ENCODE measurements around the gene MAD1L1. TPM values are rescaled to one million over a fixed set of nuclear protein-coding genes. Genes with fewer than 3 reads are reported as not detected.

The MAD1L1 gene
- total and polyA plus RNA-seq, 2 of the 8 experiments (the other 6 are each of a cell fraction or from before 2014, with no cell fraction given), result 40.4 to 44.6 TPM

- Histone ChIP-seq H3K27ac (ENCODE audit: low read depth, low read length) (no peak overlapping the region), H3K36me3 (ENCODE audit: control insufficient read depth in 2 of 4, insufficient read depth in 4 of 4, low read length in 3 of 4) (peaks cover 0 to 9% (median 4%) of the 10 kb centered on the region in 4 experiments; a peak in 2 of 8 replicates), H3K79me1 (ENCODE audit: low read depth, low read length) (no peaks in the 10 kb centered on the region; the same call in 1 of the 2 replicates), H2BK15ac (ENCODE audit: low read length) (no peak overlapping the region), H3K14ac (ENCODE audit: insufficient read length) (peak overlapping the region; percentile 1), H4K20me1 (replicated peaks in 1 of 2; ENCODE audit: control insufficient read depth in 1 of 2, insufficient read depth in 2 of 2, low read length in 2 of 2) (peaks cover 0 to 2% of the 10 kb centered on the region in 2 experiments), H3K27me3 (replicated peaks in 1 of 4; ENCODE audit: control insufficient read depth in 3 of 4, extremely low read depth in 1 of 4, insufficient read depth in 3 of 4, low read length in 3 of 4) (no peaks in the 10 kb centered on the region), H2BK5ac (ENCODE audit: low read depth, low read length) (peak overlapping the region; percentile 66; the same call in 1 of the 2 replicates), H2BK120ac (replicated peaks; ENCODE audit: low read depth, low read length) (no peak overlapping the region), H3K23me2 (ENCODE audit: low read depth, low read length) (no peaks in the 10 kb centered on the region), H3K23ac (ENCODE audit: insufficient read length) (no peak overlapping the region), H3K79me2 (ENCODE audit: control insufficient read depth in 1 of 2, insufficient read depth in 2 of 2, low read length in 2 of 2) (no peaks in the 10 kb centered on the region), H3K9me3 (ENCODE audit: insufficient read depth in 2 of 2, low read depth in 1 of 2, low read length in 1 of 2) (no peaks in the 10 kb centered on the region; a peak in 1 of 4 replicates), H3K4me2 (ENCODE audit: insufficient read depth in 1 of 2, low read depth in 2 of 2, low read length in 2 of 2) (peak overlapping the region; percentile 43 to 52; a peak in 2 of 4 replicates), H3K4me1 (replicated peaks in 1 of 4; ENCODE audit: control insufficient read depth in 3 of 4, insufficient read depth in 4 of 4, low read length in 3 of 4) (peaks cover 0 to 12% (median 6%) of the 10 kb centered on the region in 4 experiments; a peak in 6 of 7 replicates), H2BK12ac (ENCODE audit: low read depth, low read length) (no peak overlapping the region), H3K4me3 (ENCODE audit: extremely low read depth in 1 of 4, insufficient read depth in 2 of 4, low read depth in 3 of 4, low read length in 4 of 4) (no peak overlapping the region), H3K18ac (ENCODE audit: extremely low read depth, low read length) (no peak overlapping the region), H4K5ac (ENCODE audit: insufficient read length, low read depth, low read length) (peak overlapping the region; percentile 29), H4K91ac (replicated peaks; ENCODE audit: insufficient read length, low read length) (peak overlapping the region; percentile 52), H4K8ac (ENCODE audit: extremely low read depth, insufficient read depth, low read length) (no peak overlapping the region; the same call in 1 of the 2 replicates), H2BK20ac (ENCODE audit: low read length) (no peak overlapping the region), H3K9ac (replicated peaks in 1 of 4; ENCODE audit: extremely low read depth in 1 of 4, low read depth in 3 of 4, low read length in 3 of 4) (no peak overlapping the region), H2AFZ (ENCODE audit: low read length) (no peak overlapping the region), H3K4ac (replicated peaks; ENCODE audit: insufficient read length, low read depth, low read length) (peak overlapping the region; percentile 81), H2AK5ac (ENCODE audit: low read depth, low read length) (no peak overlapping the region), H3K56ac (replicated peaks; ENCODE audit: insufficient read length, low read depth, low read length) (no peak overlapping the region)
- ChIA-PET CTCF (ENCODE audit: partially characterized antibody) (interaction anchor here (1.0 to 1.1 kb wide), 3 partner anchors 22 to 58 kb away, joined by 3 to 4 read pairs (median 3); partner anchors contain the start of gene MAD1L1), POLR2A (ENCODE audit: partially characterized antibody) (interaction anchor here (0.7 to 1.5 kb wide), 6 partner anchors 11 to 79 kb away, joined by 3 to 5 read pairs (median 4); no protein-coding TSS in a partner anchor)
- no peak for FAIRE-seq
- DNase-seq (ENCODE audit: low read depth in 1 of 2, low spot score in 2 of 2), result no peak
- 80% methylated on average over 7 of the region's 10 CpGs; no CpG with 5 or more reads in 1 of the 2 experiments for WGBS, 2 experiments (ENCODE audit: extremely low coverage in 1 of 2, insufficient coverage in 1 of 2, insufficient read length in 1 of 2, insufficient replicate concordance in 2 of 2, low coverage in 1 of 2, low lambda C conversion rate in 2 of 2, missing lambda C conversion rate in 1 of 2)
- TF ChIP-seq GABPA (IDR thresholded peaks at IDR 0.05; ENCODE audit: borderline replicate concordance, insufficient read depth, low read length) (no peak), CHD1 (IDR thresholded peaks at IDR 0.05; ENCODE audit: low read depth, low read length) (no peak), EP300 (IDR thresholded peaks at IDR 0.05; ENCODE audit: borderline replicate concordance in 1 of 2, low read depth in 2 of 2, low read length in 2 of 2) (no peak), TAF7 (optimal IDR thresholded peaks at IDR 0.05; ENCODE audit: borderline replicate concordance, low read depth, low read length) (no peak), YY1 (IDR thresholded peaks at IDR 0.05; ENCODE audit: low read depth, low read length) (no peak), CTBP2 (IDR thresholded peaks at IDR 0.05; ENCODE audit: borderline replicate concordance, insufficient read depth, insufficient read length, low read length) (no peak), ASH2L (IDR thresholded peaks at IDR 0.05; ENCODE audit: low read length) (no peak), PHF8 (conservative IDR thresholded peaks at IDR 0.05; ENCODE audit: low read depth, low read length) (no peak), FOSL1 (IDR thresholded peaks at IDR 0.05; ENCODE audit: insufficient read depth, low read depth, low read length) (no peak), CEBPB (IDR thresholded peaks at IDR 0.05; ENCODE audit: low read depth, low read length) (no peak), MAFK (IDR thresholded peaks at IDR 0.05; ENCODE audit: low read depth, low read length) (no peak), RBBP5 (IDR thresholded peaks at IDR 0.05; ENCODE audit: borderline replicate concordance, low read depth, low read length) (no peak), EZH2 (IDR thresholded peaks at IDR 0.05; ENCODE audit: low read depth, low read length, severe bottlenecking) (no peak)
Observed at GRCh38 chr7:2269991-2270460, 37.3 kb upstream of the MAD1L1 start.
